Esophagus squamous epithelium (tissue), 5 donors: ENCODE measurements around the gene EFCAB6. TPM values are rescaled to one million over a fixed set of nuclear protein-coding genes. Genes with fewer than 3 reads are reported as not detected.

Experiments
- DNase-seq: peaks from one replicate; lab custom pipeline; 2025; lab: John Stamatoyannopoulos, UW
- H3K27ac ChIP-seq, 4 donors: fragments of 200-600 bp; sonication (generic); one replicate each; pipeline ENCODE4 v1.5.1; 2016 to 2019; ENCODE audit warnings: mild to moderate bottlenecking in 1 of 4
- H3K27me3 ChIP-seq, 4 donors: fragments of 200-600 bp; sonication (generic); 1 replicate in 3 of 4; 2 replicates in 1 of 4; pipeline versions ENCODE4 v1.5.1 to v1.6.0; 2017 to 2021; ENCODE audit warnings: antibody characterized with exemption in 1 of 4
- H3K36me3 ChIP-seq, 3 donors: fragments of 200-600 bp; sonication (generic); one replicate each; pipeline ENCODE4 v1.5.1; 2016 to 2019
- H3K4me1 ChIP-seq, 3 donors: fragments of 200-600 bp; sonication (generic); one replicate each; pipeline ENCODE4 v1.5.1; 2017 to 2019
- H3K4me3 ChIP-seq, 4 donors: fragments of 200-600 bp; sonication (generic); 1 replicate in 3 of 4; 2 replicates in 1 of 4; pipeline ENCODE4 v1.5.1; 2016 to 2019; ENCODE audit warnings: mild to moderate bottlenecking in 2 of 4, moderate library complexity in 1 of 4
- H3K9me3 ChIP-seq, 3 donors: fragments of 200-600 bp; sonication (generic); one replicate each; pipeline ENCODE4 v1.5.1; 2016 to 2019
- POLR2A ChIP-seq, 4 donors: fragments of 450-650 bp; IDR thresholded peaks; one replicate each; pipeline ENCODE4 v1.6.1; 2017; ENCODE audit warnings: antibody characterized with exemption in 4 of 4, mild to moderate bottlenecking in 4 of 4, moderate library complexity in 3 of 4
- whole genome bisulfite sequencing, 2 donors: methylation state at CpG; one replicate each; pipeline ENCODE4 v1.1.5; 2018; 5-methylcytosine and 5-hydroxymethylcytosine counted together
- intact Hi-C: fragments of 100-400 bp; cut with DNase I; formaldehyde crosslinking; loops from one replicate; pipeline ENCODE4 v1.15.0; 2022
- total RNA-seq, 4 donors: library from RNA; depleted of rRNA; stranded (reverse); fragments of >200 nt; gene quantifications; one replicate each; pipeline ENCODE4 v1.1.0, GENCODE V29; 2016
- TF ChIP-seq, protein P1 (sequence below), 6 experiments: fragments of 450-650 bp in 4 of 6; fragments of 200-600 bp in 2 of 6; sonication (generic) in 2 of 6; IDR thresholded peaks; one replicate each; pipeline ENCODE4 v1.5.1; 2016 to 2019; ENCODE audit warnings: antibody characterized with exemption in 6 of 6, mild to moderate bottlenecking in 4 of 6, moderate library complexity in 4 of 6
- donor health status: DM: yes; HTN: yes; CAD: no.

The EFCAB6 gene
- total RNA-seq, 4 donors from 2014 or later, result 0.22 to 1.5 (median 0.90) TPM

DNA sequence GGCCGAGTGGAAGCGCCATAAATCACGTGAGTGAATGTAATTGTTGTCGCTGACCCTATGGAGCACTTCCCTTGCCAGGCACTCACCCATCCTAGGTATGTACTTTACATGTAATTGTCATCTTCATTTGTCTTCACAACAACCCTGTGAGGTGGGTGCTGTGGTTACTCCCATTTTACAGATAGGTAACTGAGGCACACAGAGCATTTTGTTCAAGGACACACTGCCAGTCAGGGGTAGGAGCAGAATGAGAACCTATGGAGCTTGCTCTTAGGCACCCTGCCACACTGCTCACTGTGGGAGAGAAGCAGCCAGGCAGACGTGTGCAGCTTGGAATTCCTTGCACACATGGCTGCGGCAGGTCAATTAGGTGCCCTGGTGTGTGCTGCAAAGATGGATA lies 785 bp upstream of the EFCAB6 start:
- Histone ChIP-seq H3K27ac (peak overlapping the region; percentile 83 to 88 (median 86)), H3K4me1 (peaks cover 6 to 22% (median 14%) of the 10 kb centered on the region in 3 donors), H3K36me3 (no peaks in the 10 kb centered on the region), H3K4me3 (peak overlapping the region; percentile 88 to 98 (median 94)), H3K9me3 (no peaks in the 10 kb centered on the region), H3K27me3 (no peaks in the 10 kb centered on the region)
- TF ChIP-seq, protein P1, sequence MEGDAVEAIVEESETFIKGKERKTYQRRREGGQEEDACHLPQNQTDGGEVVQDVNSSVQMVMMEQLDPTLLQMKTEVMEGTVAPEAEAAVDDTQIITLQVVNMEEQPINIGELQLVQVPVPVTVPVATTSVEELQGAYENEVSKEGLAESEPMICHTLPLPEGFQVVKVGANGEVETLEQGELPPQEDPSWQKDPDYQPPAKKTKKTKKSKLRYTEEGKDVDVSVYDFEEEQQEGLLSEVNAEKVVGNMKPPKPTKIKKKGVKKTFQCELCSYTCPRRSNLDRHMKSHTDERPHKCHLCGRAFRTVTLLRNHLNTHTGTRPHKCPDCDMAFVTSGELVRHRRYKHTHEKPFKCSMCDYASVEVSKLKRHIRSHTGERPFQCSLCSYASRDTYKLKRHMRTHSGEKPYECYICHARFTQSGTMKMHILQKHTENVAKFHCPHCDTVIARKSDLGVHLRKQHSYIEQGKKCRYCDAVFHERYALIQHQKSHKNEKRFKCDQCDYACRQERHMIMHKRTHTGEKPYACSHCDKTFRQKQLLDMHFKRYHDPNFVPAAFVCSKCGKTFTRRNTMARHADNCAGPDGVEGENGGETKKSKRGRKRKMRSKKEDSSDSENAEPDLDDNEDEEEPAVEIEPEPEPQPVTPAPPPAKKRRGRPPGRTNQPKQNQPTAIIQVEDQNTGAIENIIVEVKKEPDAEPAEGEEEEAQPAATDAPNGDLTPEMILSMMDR (IDR thresholded peaks at IDR 0.05), result no peak
- TF ChIP-seq POLR2A (IDR thresholded peaks at IDR 0.05), result no peak
- 26 to 34% methylated on average over 6 of the region's 6 CpGs for WGBS, 2 donors
- no peak for DNase-seq
- intact Hi-C loops, result no loop called here

GRCh38 chr22:43811777-43812148 lies 342 bp downstream of the EFCAB6 start:
- H3K36me3 ChIP-seq, result no peaks in the 10 kb centered on the region
- TF ChIP-seq, protein P1 (IDR thresholded peaks at IDR 0.05), result no peak
- no peak for TF ChIP-seq POLR2A (IDR thresholded peaks at IDR 0.05)
- peak overlapping the region; percentile 88 to 98 (median 94) for H3K4me3 ChIP-seq
- no peak for DNase-seq
- peaks cover 6 to 22% (median 14%) of the 10 kb centered on the region in 3 donors for H3K4me1 ChIP-seq
- peak overlapping the region; percentile 83 to 88 (median 86) for H3K27ac ChIP-seq
- H3K27me3 ChIP-seq, result no peaks in the 10 kb centered on the region
- intact Hi-C loops, result no loop called here
- WGBS, 2 donors, result 0 to 1% methylated on average over 5 to 12 of the region's 21 CpGs
- no peaks in the 10 kb centered on the region for H3K9me3 ChIP-seq

GRCh38 chr22:43802897-43803495 lies 9.1 kb downstream of the EFCAB6 start:
- Histone ChIP-seq H3K4me3 (no peak overlapping the region), H3K27ac (no peak overlapping the region), H3K4me1 (no peaks in the 10 kb centered on the region), H3K36me3 (no peaks in the 10 kb centered on the region), H3K27me3 (peaks cover 0 to 3% (median 0%) of the 10 kb centered on the region in 4 donors), H3K9me3 (peaks cover 0 to 13% (median 12%) of the 10 kb centered on the region in 3 donors)
- WGBS, 2 donors, result 41 to 68% methylated on average over 4 of the region's 5 CpGs
- intact Hi-C loops, result loop anchor here (10.0 kb wide), 1 partner anchor 528 kb away; no protein-coding TSS in a partner anchor
- DNase-seq, result no peak
- no peak for TF ChIP-seq POLR2A (IDR thresholded peaks at IDR 0.05)
- TF ChIP-seq, protein P1 (IDR thresholded peaks at IDR 0.05), result no peak

GRCh38 chr22:43800970-43801369 lies 11.1 kb downstream of the EFCAB6 start:
- peaks cover 0 to 3% (median 0%) of the 10 kb centered on the region in 4 donors for H3K27me3 ChIP-seq
- no peak for TF ChIP-seq POLR2A (IDR thresholded peaks at IDR 0.05)
- TF ChIP-seq, protein P1 (IDR thresholded peaks at IDR 0.05), result no peak
- no peaks in the 10 kb centered on the region for H3K4me1 ChIP-seq
- WGBS, 2 donors, result 84% methylated on average over 1 of the region's 1 CpG
- peaks cover 0 to 13% (median 12%) of the 10 kb centered on the region in 3 donors for H3K9me3 ChIP-seq
- no peak overlapping the region for H3K4me3 ChIP-seq
- intact Hi-C loops, result loop anchor here (10.0 kb wide), 1 partner anchor 526 kb away; no protein-coding TSS in a partner anchor
- no peaks in the 10 kb centered on the region for H3K36me3 ChIP-seq
- no peak overlapping the region for H3K27ac ChIP-seq
- no peak for DNase-seq

DNA sequence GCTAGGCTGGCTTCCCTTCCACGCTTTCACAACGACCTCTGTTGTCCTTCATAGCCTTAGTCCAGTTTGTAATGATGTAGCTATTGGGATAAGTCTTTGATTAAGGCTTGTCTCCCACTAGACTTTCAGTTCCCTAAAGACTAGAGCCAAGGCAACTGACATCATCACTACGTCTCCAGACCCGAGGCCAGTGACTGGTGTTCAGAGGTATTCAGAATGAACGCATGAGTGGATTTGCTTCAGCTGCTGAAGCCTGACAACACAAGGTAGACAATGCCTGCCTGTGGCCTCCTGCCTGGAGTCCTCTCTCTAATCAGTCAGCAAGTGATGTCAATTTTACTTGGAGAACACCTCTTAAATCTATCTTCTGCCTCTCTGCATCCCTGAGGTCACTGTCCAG lies 13.6 kb downstream of the EFCAB6 start:
- H3K27ac ChIP-seq, result no peak overlapping the region
- H3K36me3 ChIP-seq, result no peaks in the 10 kb centered on the region
- no peak overlapping the region for H3K4me3 ChIP-seq
- intact Hi-C loops, result no loop called here
- H3K27me3 ChIP-seq, result peaks cover 0 to 3% (median 0%) of the 10 kb centered on the region in 4 donors
- TF ChIP-seq, protein P1 (IDR thresholded peaks at IDR 0.05), result no peak
- no peaks in the 10 kb centered on the region for H3K4me1 ChIP-seq
- peaks cover 0 to 13% (median 12%) of the 10 kb centered on the region in 3 donors for H3K9me3 ChIP-seq
- no peak for DNase-seq
- WGBS, 2 donors, result 66 to 74% methylated on average over 3 to 5 of the region's 5 CpGs
